GM19463 (cell line): ENCODE results near the gene JAM3.

Experiments
- ATAC-seq: cut with Tn5 transposase; IDR thresholded peaks from one replicate; pipeline ENCODE4 v1.9.1; 2021; ENCODE audit warnings: mild to moderate bottlenecking, moderate library complexity; ENCODE audit not compliant: unreplicated experiment

The JAM3 gene

GRCh38 chr11:134142536-134142935 lies 73.7 kb downstream of the JAM3 start:
- no peak for ATAC-seq

DNA sequence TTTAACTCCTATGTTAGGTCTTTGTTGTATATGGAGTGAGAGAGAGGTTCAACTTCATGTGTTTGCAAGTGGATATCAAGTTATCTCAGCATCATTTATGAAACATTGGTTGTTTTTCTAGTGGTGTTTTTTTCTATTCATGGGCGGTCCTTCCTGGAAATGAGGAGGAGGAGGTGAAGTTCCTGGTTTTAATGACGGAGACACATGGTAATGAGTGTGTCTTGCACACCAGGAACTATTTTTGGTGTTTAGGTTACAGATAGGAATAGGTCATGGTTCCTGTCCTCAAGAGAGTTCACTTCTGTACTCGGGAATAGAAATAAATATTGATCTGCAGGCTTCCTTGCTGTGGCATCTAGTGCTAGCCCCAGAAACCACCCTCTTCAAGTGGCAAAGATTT lies 74.9 kb downstream of the JAM3 start:
- no peak for ATAC-seq

- no peak for ATAC-seq
Measured at GRCh38 chr11:134144744-134145143, 75.9 kb downstream of the JAM3 start.

DNA sequence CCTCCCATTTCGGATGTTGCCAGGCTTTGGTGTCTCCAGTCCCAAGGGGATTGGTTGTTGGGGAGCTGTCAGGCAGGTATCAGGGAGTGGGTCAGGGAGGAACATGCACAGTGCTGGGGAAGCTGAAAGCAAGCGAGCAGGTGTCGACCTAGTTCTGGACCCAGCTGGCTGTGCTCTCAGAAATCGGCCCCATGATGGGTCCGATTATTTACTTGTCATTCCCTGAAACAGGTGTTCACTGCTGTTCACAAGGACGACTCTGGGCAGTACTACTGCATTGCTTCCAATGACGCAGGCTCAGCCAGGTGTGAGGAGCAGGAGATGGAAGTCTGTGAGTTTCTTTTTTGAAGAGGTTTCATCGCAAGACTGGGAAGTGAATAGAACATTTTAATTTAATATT lies 76.8 kb downstream of the JAM3 start:
- ATAC-seq: no peak

DNA sequence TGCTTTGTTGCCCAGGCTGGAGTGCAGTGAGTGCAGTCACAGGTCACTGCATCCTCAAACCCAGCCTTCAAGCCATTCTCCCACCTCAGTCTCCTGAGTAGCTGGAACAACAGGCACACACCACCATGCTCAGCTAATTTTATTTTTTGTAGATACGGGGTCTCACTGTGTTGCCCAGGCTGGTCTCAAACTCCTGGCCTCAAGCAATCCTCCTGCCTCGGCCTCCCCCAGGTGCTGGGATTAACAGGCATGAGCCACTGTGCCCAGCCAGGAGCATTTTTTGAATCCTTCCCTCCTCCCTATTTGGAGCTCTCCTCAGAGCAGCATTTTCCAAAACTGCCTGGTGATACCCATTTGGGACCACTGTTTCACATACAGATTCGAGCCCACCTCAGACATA lies 77.7 kb downstream of the JAM3 start:
- ATAC-seq: no peak

- no peak for ATAC-seq
Measured at GRCh38 chr11:134149371-134149770, 80.5 kb downstream of the JAM3 start.

DNA sequence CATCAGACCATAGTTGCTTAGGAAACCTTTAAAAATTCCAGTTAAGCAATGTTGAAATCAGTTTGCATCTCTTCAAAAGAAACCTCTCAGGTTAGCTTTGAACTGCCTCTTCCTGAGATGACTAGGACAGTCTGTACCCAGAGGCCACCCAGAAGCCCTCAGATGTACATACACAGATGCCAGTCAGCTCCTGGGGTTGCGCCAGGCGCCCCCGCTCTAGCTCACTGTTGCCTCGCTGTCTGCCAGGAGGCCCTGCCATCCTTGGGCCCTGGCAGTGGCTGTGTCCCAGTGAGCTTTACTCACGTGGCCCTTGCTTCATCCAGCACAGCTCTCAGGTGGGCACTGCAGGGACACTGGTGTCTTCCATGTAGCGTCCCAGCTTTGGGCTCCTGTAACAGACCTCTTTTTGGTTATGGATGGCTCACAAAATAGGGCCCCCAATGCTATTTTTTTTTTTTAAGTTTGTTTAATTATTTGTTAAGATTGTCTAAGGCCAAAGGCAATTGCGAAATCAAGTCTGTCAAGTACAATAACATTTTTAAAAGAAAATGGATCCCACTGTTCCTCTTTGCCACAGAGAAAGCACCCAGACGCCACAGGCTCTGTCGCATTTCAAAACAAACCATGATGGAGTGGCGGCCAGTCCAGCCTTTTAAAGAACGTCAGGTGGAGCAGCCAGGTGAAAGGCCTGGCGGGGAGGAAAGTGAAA lies 81.5 kb downstream of the JAM3 start:
- no peak for ATAC-seq

DNA sequence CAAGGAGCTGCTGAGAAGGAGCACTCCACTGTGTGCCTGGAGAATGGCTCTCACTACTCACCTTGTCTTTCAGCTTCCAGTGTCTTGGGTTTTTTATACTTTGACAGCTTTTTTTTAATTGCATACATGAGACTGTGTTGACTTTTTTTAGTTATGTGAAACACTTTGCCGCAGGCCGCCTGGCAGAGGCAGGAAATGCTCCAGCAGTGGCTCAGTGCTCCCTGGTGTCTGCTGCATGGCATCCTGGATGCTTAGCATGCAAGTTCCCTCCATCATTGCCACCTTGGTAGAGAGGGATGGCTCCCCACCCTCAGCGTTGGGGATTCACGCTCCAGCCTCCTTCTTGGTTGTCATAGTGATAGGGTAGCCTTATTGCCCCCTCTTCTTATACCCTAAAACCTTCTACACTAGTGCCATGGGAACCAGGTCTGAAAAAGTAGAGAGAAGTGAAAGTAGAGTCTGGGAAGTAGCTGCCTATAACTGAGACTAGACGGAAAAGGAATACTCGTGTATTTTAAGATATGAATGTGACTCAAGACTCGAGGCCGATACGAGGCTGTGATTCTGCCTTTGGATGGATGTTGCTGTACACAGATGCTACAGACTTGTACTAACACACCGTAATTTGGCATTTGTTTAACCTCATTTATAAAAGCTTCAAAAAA lies 82.3 kb downstream of the JAM3 start:
- ATAC-seq: no peak

DNA sequence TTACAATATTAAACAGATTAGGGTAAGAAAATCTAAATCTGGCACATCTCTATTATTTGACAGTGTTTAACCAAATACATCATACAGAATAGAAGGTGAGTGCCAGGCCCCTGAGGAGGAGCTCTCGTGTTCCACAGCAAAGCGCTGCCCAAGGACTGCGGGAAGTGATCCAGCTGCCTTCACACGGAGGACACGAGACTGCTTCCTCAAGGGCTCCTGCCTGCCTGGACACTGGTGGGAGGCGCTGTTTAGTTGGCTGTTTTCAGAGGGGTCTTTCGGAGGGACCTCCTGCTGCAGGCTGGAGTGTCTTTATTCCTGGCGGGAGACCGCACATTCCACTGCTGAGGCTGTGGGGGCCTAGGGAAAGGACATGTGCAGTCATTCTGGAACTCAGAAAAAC lies 83.8 kb downstream of the JAM3 start:
- no peak for ATAC-seq

- ATAC-seq: no peak
Measured at GRCh38 chr11:134153147-134153905, 84.5 kb downstream of the JAM3 start.

- ATAC-seq: no peak
Measured at GRCh38 chr11:134154441-134154840, 85.6 kb downstream of the JAM3 start.

- no peak for ATAC-seq
Measured at GRCh38 chr11:134155456-134155855, 86.6 kb downstream of the JAM3 start.

DNA sequence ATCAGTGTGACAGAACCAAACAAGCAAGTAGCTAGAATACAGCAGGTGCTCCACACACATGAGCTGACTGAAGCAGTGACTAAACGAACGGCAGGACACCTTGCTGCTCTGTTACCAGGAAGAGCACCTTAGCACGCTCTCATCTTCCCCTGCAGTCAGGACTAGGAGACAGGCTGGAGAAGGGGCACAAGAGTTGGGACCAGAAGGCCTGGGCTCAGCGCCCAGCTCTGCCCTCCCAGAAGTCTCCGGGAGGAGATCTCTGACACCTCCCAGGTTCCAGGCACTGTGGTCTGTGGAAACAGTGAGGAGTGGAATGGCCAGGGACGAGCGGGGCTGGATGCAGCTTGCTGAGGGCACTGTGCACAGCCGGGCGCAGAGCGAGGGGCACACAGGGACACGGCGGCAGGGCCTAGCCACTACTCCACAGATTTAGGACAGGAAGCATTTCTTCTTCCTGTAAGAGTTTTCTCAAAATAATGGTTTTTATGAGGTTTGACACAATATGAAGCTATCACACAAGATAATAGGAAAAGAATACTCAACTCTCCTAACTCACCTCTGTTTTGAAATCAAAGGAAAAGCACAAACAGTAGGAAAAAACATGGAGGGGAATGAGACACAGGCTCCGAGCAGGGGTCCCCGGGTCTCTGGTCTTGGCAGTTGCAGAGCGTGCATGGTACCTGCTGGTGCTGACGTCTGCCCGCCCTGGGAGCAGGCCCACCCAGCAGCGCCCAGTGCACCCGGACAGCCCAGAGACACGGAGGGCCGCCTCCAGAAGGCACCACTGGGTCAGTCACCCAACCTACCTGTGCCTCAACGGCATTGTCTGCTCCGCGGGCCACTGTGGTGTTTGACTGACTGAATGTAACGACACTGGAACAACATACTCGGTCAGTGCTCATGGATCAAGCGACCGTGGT lies 87.3 kb downstream of the JAM3 start:
- no peak for ATAC-seq

DNA sequence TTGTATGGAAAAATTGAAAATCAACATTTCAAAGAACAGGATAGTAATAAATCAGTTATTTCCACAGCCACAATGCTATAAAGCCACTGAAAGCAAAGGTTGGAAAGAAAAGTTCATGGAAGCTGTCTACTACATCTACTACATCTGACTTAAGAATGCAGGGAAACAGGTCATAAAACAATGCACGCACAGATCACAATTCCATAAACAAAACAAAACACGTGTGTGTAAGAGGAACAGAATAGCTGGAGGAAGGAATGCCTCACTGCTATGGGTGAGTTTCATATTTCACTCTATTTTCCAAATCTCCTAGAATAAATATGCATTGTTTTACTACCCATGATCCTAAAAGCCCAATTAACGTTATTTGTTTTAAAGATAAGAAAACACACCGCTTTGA lies 88.6 kb downstream of the JAM3 start:
- ATAC-seq: no peak

DNA sequence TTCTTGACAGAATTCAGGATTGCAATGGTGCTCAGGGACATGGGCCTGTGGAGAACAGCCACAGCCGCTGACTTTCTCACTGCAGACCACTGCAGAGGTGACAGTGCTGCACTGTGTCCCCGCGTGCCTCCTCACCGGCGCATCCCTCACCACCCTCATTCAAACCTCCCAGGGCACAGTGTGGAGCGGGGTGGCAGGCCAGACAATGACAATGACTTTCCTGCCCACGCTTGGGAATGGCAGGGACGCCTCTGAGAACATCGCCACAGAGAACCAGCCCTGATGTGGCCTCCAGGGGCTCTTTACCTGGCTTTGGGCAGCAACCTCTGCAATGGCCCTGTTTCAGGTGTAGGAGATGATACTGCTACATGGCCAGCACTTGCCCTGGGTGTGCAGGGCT lies 89.2 kb downstream of the JAM3 start:
- no peak for ATAC-seq

GRCh38 chr11:134159652-134160051 lies 90.8 kb downstream of the JAM3 start:
- ATAC-seq: no peak

GRCh38 chr11:134164490-134165370 lies 95.9 kb downstream of the JAM3 start:
- ATAC-seq: no peak

DNA sequence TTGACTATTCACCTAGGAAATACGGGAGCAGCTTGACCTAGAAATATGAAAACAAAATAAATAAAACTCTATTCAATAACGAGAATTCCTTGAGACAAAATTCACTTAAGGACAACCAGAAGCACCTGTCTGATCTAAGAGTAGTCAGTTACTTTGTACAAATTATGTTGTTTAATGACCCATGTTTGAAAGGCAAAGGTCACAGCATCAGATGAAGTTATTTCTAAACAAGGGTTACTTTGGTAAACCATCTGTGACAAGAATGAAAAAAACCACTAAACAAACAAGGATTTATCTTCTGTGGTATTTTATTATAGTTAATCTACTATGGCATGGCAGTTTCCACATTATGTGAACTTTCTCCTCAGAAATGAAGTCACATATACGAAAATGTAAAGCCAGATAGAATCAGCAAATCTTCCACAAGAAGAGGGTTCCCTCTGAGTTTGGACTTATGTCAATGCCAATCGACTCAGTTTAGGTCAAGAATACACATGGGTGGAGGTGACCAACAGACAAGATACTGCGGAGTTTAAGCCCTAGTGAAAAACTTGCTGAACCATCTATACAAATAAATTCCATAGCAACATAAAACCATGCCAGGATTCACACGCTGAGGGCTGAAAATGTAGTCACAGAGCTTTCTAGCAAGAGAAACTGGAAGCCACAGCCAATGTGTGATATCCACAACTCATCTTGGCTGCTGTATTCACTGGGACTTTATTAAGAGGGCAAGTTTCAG lies 101.5 kb downstream of the JAM3 start:
- no peak for ATAC-seq

DNA sequence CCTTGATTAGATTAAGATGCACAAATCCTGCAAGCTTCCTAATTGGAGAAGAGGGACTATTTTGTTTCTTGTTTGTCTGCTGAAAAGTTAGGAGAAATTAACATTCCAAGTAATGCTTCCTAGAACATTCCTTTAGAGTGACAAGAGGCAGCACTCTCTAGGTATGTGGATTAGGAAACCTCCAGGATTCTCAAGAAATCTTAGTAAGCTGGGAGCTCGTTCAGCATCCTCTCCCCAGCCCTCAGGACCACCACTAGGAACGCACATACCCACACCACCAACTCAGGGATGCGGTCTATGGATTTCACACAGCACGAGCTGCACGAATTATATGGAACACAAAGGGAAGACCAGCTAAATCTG lies 102.0 kb downstream of the JAM3 start:
- no peak for ATAC-seq
